Measurements from ENCODE around the gene PODXL. TPM values are rescaled to one million over a fixed set of nuclear protein-coding genes. Genes with fewer than 3 reads are reported as not detected.
A peak's percentile ranks its signal among the peaks of the same experiment; 100 is the strongest.

The PODXL gene
- total and polyA plus RNA-seq, 2 experiments from 2014 or later, result 220 to 727 TPM

- no peak for TF ChIP-seq CTCF (conservative IDR thresholded peaks at IDR 0.05; ENCODE audit: low read depth in 2 of 2)
- TF ChIP-seq ETS1 (IDR thresholded peaks at IDR 0.05), result no peak
- TF ChIP-seq REST (IDR thresholded peaks at IDR 0.05; ENCODE audit: unreplicated experiment), result no peak
- TF ChIP-seq JUNB (IDR thresholded peaks at IDR 0.05; ENCODE audit: unreplicated experiment), result no peak
- TF ChIP-seq ZNF331 (CRISPR knock-in tag; IDR thresholded peaks at IDR 0.05; ENCODE audit: low read depth), result no peak
- no peak for TF ChIP-seq EZH2phosphoT487 (IDR thresholded peaks at IDR 0.05; ENCODE audit: unreplicated experiment)
- TF ChIP-seq ZNF114 (CRISPR knock-in tag; IDR thresholded peaks at IDR 0.05), result no peak
- no peak for TF ChIP-seq EZH2 (IDR thresholded peaks at IDR 0.05; ENCODE audit: low read depth, unreplicated experiment)
Measured at GRCh38 chr7:131550846-131551245, 5.6 kb downstream of the PODXL start (continued).

GRCh38 chr7:131548371-131548770, 8.1 kb downstream of the PODXL start:
- Histone ChIP-seq H3K4me1 (ENCODE audit: insufficient read depth) (peaks cover 97% of the 10 kb centered on the region), H4K20me1 (replicated peaks; ENCODE audit: insufficient read depth) (peaks cover 95% of the 10 kb centered on the region), H3K36me3 (ENCODE audit: insufficient read depth) (peaks cover 17% of the 10 kb centered on the region), H3F3A (replicated peaks; ENCODE audit: low read depth) (peaks cover 64% of the 10 kb centered on the region), H2AFZ (no peak overlapping the region), H3K9me2 (ENCODE audit: insufficient read depth) (no peaks in the 10 kb centered on the region), H3K27me3 (ENCODE audit: insufficient read depth) (no peaks in the 10 kb centered on the region), H3K27ac (ENCODE audit: low read depth) (peak overlapping the region; percentile 90; the same call in 1 of the 2 replicates), H3K4me3 (peak overlapping the region; percentile 34; the same call in 1 of the 2 replicates), H3K4me2 (peak overlapping the region; percentile 100), H3K79me2 (replicated peaks; ENCODE audit: insufficient read depth) (peaks cover 100% of the 10 kb centered on the region)
- H3K36me3 Mint-ChIP-seq (ENCODE audit: low read depth), result peaks cover 88% of the 10 kb centered on the region
- H3K4me1 Mint-ChIP-seq, result peaks cover 95% of the 10 kb centered on the region
- peaks cover 38% of the 10 kb centered on the region for H3K27me3 Mint-ChIP-seq (ENCODE audit: insufficient read depth, low read depth, poor library complexity)
- H3K9me3 Mint-ChIP-seq, result no peaks in the 10 kb centered on the region
- H3K27ac Mint-ChIP-seq, result peak overlapping the region; percentile 31
- peak overlapping the region; percentile 40; the same call in 2 of the 3 replicates for H3K4me3 Mint-ChIP-seq
- no peak for DNase-seq (ENCODE audit: low spot score)
- ATAC-seq, result no peak
- TF ChIP-seq CTCF (conservative IDR thresholded peaks at IDR 0.05; ENCODE audit: low read depth in 2 of 2) (no peak), NANOG (IDR thresholded peaks at IDR 0.05; ENCODE audit: borderline replicate concordance) (no peak), ZNF331 (CRISPR knock-in tag; IDR thresholded peaks at IDR 0.05; ENCODE audit: low read depth) (no peak), STAT1 (IDR thresholded peaks at IDR 0.05; ENCODE audit: unreplicated experiment) (no peak), ZNF114 (CRISPR knock-in tag; IDR thresholded peaks at IDR 0.05) (no peak)
